HG02938 (cell line): ENCODE measurements around the gene RNF225.
"Not testable (repeated sequence)": the region's sequence is repeated elsewhere in the genome, so short reads cannot be mapped to it uniquely, and the experiment has no call there.

Experiments
- ATAC-seq: cut with Tn5 transposase; IDR thresholded peaks from one replicate; pipeline ENCODE4 v1.9.1; 2021; ENCODE audit warnings: mild to moderate bottlenecking, moderate library complexity; ENCODE audit not compliant: unreplicated experiment

The RNF225 gene

GRCh38 chr19:58407658-58408151 is 12.2 kb downstream of the RNF225 start:
- no peak for ATAC-seq

GRCh38 chr19:58408152-58409009 is 12.9 kb downstream of the RNF225 start, which contains the start of gene ZNF584:
Gene ZNF584, plus strand, starts transcription at chr19:58408649. Its CDS starts 499 bp downstream, at chr19:58409148.
- peak; percentile 92 for ATAC-seq

- peak; percentile 17 for ATAC-seq
Measured at GRCh38 chr19:58409010-58409790, 13.7 kb downstream of the RNF225 start.

- no peak for ATAC-seq
Measured at GRCh38 chr19:58416604-58417003, 21.1 kb downstream of the RNF225 start.

- ATAC-seq = no peak
Measured at GRCh38 chr19:58417071-58417470, 21.6 kb downstream of the RNF225 start.

- ATAC-seq = no peak
Measured at GRCh38 chr19:58428617-58429016, 33.2 kb downstream of the RNF225 start.

- ATAC-seq = no peak
Measured at GRCh38 chr19:58429745-58430144, 34.3 kb downstream of the RNF225 start.

- no peak for ATAC-seq
Measured at GRCh38 chr19:58434217-58434616, 38.8 kb downstream of the RNF225 start.

GRCh38 chr19:58439576-58440554 is 44.4 kb downstream of the RNF225 start, which contains the start of gene ZNF132:
Gene ZNF132, minus strand, starts transcription at chr19:58440153. Its CDS starts 332 bp downstream, at chr19:58439821.
- peak; percentile 97 for ATAC-seq

- no peak for ATAC-seq
Measured at GRCh38 chr19:58440556-58440955, 45.1 kb downstream of the RNF225 start.

- not testable (repeated sequence) for ATAC-seq
Measured at GRCh38 chr19:58442986-58443385, 47.5 kb downstream of the RNF225 start.
